ENCODE measurements around the gene CSTA. TPM values are rescaled to one million over a fixed set of nuclear protein-coding genes. Genes with fewer than 3 reads are reported as not detected.
A peak's percentile ranks its signal among the peaks of the same experiment; 100 is the strongest.

The CSTA gene, protein sequence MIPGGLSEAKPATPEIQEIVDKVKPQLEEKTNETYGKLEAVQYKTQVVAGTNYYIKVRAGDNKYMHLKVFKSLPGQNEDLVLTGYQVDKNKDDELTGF
- total RNA-seq: not detected

DNA sequence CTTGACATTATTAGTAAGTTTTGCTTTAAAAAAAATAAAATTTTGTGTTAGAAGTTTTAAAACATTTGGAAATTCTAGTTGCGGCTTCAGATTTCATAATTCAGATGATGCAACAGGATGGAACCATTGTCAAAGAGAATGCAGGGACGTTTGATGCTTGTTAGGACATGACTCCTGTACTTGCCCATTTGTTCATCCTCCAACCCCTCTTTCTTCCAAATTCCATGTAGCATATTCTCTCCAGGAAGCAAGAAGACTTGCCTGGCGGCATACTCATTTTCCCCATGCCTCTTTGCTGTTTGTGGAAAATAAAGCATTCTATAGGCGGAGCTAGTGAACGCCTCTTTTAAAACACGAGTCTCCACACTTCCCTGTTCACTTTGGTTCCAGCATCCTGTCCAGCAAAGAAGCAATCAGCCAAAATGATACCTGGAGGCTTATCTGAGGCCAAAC, at the start of gene CSTA:
Gene CSTA, plus strand, starts transcription at position 378 of the 453 bp plus-strand sequence. Its CDS starts 45 bp downstream, at position 423.
- DNase-seq: no peak

DNA sequence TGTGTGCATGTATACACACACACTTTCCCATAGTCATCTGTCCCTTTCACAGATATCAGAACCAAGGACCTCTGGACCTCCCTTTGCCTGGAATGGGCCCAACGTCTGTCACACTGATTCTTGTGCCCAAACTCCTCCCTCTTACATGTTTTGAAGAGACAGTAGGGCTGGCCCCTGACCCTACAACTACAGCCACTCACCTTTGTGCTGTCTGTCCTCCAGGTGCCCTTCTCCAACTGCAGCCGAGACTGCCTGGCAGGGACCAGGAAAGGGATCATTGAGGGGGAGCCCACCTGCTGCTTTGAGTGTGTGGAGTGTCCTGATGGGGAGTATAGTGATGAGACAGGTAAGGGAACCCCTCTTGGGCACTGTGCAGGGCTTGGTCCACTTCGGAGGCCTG, 43.2 kb upstream of the CSTA start:
- no peak for DNase-seq

GRCh38 chr3:122283796-122284445, 41.1 kb upstream of the CSTA start:
- no peak for DNase-seq

GRCh38 chr3:122284486-122284885, 40.6 kb upstream of the CSTA start:
- no peak for DNase-seq

DNA sequence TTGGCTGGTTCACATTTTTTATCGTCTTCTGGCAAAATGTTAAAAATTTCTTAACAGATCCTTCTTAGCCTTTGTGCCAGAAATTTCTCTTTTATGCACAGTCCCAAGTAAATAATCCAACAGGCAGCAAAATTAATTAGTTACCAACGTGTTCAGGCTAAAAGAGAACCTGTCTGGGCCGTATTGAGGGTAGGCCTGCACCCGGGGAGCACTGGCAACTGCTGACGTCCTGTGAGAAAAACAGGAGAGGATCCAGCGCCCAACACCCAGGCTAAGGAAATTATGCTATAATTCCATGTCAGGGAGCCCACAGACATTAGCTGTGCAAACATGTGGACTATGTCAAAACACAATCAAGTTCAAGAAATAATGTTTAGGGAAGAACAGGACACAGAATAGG, 30.7 kb upstream of the CSTA start:
- no peak for DNase-seq

- no peak for DNase-seq
Measured at GRCh38 chr3:122295266-122296062, 29.6 kb upstream of the CSTA start.

DNA sequence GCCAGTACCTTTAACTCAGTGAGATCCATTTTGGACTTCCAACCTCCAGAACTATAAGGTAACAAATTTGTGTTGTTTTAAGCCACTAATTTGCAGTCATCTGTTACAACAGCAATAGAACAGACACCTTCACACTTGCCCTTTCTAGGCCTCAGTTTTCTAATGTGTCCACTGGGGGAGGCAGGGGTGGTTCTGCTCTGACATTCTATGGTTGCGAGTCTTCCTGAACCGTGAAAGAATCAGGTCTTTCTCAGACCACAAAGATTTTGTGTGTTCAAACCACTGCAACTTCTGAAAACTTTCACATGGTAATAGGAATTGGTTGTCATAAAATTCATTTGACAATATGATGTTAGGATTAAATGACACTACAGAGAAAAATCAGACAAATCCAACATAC, 26.8 kb upstream of the CSTA start:
- DNase-seq: no peak

DNA sequence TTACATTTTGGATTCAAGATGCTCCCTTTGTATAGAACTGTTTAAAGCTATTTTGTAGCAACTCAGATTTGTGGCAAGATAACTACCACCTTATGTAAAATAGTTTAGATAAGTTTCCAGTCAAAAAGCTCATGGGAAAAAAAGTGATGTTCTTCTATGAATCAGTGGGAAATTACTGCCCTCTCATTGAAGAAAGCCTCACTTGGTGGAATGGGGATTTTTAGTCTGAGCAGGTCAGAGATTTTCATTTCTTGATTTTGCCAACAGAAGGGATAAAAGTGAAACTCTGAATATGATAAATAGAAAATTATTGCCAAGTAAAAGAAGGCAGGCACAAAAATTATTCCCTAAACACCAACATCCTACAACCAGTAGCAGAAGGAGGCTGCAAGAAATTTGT, 25.8 kb upstream of the CSTA start:
- DNase-seq: no peak

DNA sequence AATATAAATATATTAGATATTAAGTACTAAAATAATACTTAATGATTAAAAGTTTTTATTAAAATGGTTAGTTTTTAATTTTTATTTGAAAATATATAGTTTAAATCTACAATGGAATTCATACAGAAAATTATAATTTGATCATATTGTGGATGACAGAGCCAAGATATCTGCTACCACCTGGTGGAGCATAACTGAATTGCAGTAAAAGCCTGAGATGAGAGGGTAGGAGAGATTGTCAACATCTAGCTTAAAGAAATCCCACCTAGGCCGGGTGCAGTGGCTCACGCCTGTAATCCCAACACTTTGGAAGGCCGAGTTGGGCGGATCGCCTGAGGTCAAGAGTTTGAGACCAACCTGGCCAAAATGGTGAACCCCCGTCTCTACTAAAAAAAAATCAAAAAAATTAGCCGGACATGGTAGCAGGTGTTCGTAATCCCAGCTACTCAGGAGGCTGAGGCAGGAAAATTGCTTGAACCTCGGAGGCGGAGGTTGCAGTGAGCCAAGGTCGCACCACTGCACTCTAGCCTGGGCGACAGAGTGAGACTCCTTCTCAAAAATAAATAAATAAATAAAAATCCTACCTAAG, 25.1 kb upstream of the CSTA start:
- peak; percentile 9 for DNase-seq

DNA sequence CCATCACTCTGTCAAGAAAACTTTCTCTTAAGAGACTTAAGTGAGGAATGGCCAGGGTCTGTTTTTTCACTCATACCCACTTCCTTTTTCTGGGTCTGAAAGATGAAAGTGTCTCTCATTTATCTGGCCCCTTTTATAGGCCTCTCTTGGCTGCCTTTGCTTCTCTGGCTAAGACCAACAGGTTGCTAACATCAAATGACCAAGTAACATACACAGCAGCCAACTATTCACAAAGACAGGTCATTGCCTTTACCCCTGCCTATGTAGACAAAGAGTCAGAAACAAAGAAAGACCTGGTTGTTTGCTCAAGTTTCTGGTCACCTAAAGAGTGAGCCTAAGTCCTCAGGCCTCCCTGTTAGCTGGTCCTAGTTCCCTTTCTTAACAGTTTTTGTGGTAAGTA, 24.0 kb upstream of the CSTA start:
- no peak for DNase-seq

- no peak for DNase-seq
Measured at GRCh38 chr3:122305818-122306621, 19.0 kb upstream of the CSTA start.

DNA sequence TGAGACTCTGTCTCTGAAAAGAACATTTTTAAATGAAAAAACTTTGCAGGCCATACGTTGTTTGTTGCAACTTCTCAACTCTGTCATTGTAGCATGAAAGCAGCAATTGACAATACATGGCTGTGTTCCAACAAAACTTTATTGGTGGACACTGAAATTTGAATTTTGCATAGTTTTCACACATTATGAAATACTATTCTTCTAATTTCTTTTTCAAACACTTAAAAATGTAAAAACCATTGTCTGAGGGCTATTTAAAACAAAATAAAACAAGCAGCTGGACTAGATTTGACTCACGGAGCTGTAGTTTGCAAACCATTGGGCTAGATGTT, 18.5 kb upstream of the CSTA start:
- DNase-seq: no peak

DNA sequence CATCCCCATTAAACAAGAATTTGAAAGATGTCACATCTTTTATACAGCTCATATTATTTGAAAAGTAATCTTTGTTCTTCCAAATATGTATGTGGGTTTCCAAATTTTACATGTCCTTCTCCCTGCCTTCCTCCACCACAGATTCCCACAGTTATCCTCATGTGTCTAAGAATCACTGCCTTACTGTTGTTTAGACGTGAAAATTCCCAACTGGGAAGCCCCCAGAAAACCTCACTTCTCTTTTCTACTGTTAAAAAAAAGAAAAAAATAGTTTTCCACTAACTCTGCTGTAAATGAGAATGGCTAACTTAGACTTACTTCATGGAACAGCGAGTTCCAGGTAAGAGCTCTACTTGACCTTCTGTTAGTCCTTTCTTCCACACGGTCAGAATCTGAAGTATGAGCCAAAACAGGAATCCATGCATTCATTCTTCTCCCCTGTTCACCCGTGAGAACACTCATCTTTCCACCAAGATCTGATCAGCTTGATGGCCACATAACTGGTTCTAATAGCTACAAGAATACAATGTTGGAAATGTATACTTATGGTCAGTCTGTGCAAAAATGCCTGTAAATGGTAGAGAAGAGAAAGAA, 17.9 kb upstream of the CSTA start:
- DNase-seq: no peak

GRCh38 chr3:122307976-122308375, 17.1 kb upstream of the CSTA start:
- no peak for DNase-seq

DNA sequence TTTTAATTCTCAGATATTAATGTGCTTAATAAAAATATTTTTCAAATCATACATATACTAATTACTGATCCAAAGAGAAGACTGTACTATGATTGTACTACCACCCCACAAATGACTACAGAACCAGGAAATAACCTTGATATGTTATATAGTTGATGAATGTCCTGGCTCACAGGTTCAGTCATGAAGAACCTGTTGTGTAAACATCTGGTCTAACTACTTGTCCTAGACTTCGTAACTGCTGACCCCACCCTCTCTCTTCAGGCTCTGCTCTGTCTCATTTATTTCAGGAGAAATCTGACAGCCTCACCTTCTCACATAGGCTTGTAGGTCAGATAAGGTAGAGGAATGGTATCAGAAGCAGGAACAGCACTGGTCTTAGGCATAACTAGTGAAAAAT, 14.7 kb upstream of the CSTA start:
- DNase-seq: no peak

DNA sequence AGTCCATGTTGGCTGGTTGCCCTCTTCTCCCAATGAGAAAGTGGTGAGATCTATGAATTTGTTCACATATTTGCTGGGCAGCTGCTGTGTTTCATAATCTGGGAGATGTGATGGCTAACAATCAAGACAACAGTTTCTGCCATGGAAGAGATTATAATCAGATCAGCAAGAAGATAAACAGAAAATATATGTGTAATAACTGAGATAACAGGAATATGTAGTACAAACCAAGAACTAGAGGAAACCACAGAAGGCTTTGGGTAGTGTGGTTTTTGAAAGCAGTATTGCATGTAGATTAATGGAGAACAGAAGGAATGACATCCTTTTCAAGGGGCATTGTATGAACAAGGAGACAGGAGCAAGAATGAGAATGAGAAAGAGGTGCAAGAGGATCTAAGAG, 12.2 kb upstream of the CSTA start:
- no peak for DNase-seq

- no peak for DNase-seq
Measured at GRCh38 chr3:122313281-122313680, 11.8 kb upstream of the CSTA start.

DNA sequence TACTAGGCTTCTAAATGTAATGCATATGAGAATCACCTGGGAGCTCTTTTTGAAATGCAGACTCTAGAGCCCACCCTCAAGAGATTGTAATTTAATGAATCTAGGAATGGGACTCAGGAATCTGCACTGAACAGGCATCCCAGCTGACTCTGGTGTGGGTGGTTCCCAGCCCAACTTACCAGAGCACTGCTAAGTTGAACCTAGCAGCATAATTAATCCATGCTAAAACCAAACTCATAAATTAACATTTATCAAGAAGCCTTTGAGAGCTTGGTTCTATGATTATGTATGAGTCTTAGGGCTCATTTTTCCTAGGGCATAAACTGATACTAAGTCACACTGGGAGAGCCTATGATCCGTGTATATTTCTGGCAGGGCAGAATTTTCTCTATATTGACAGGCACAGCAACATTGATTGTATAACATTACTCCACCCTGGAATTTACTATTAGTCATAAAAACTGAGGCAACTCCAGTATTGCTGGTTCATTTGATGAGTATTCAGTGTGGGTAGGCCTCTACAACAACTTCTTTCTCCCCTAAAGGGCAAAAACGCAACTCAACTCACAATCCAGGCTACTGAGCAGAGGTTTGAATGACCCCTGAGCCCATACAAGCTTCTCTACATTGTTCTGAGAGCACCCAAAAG, 10.7 kb upstream of the CSTA start:
- DNase-seq: no peak

DNA sequence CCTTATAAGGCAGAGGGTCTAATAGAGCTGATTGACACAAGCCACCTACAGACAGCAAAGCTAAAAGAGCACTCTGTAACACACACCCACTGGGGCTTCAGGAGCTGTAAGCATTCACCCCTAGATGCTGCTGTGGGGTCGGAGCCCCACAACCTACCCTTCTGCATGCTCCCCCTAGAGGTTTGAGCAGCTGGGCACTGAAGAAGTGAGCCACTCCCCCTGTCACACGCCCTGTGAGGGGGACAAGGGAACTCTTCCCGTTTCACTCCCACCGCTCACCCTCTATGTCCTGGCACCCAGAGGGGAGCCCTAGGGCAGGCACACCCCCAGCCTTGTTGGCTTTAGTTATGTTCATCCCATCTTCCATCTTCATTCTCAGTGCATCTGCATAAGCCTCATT, 9.4 kb upstream of the CSTA start:
- no peak for DNase-seq

DNA sequence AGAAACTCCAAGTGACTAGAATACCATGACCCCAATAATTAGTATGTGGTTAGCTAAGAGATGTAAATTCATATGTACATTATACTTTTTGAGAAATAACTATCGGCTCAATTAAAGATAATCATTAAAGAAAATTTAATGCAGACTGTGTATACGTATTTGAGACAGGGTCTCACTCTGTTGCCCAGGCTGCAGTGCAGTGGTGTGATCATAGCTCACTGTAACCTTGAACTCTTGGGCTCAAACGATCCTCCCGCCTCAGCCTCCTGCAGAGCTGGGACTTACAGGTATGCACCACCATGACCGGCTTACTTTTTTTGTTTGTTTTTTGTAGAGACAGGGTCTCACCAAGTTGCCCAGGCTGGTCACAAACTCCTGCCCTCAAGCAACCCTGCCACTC, 8.7 kb upstream of the CSTA start:
- no peak for DNase-seq

- DNase-seq: no peak
Measured at GRCh38 chr3:122318620-122319019, 6.4 kb upstream of the CSTA start.
